Measurements from ENCODE around the gene SLC2A9.

GRCh38 chr4:9976781-9977180, 44.5 kb downstream of the SLC2A9 start:
- TF ChIP-seq, protein P1, sequence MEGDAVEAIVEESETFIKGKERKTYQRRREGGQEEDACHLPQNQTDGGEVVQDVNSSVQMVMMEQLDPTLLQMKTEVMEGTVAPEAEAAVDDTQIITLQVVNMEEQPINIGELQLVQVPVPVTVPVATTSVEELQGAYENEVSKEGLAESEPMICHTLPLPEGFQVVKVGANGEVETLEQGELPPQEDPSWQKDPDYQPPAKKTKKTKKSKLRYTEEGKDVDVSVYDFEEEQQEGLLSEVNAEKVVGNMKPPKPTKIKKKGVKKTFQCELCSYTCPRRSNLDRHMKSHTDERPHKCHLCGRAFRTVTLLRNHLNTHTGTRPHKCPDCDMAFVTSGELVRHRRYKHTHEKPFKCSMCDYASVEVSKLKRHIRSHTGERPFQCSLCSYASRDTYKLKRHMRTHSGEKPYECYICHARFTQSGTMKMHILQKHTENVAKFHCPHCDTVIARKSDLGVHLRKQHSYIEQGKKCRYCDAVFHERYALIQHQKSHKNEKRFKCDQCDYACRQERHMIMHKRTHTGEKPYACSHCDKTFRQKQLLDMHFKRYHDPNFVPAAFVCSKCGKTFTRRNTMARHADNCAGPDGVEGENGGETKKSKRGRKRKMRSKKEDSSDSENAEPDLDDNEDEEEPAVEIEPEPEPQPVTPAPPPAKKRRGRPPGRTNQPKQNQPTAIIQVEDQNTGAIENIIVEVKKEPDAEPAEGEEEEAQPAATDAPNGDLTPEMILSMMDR (IDR thresholded peaks at IDR 0.05), result no peak
- no peak for TF ChIP-seq POLR2A (IDR thresholded peaks at IDR 0.05)
